ENCODE measurements around the gene HSD11B1. TPM values are rescaled to one million over a fixed set of nuclear protein-coding genes. Genes with fewer than 3 reads are reported as not detected.

HSD11B1 gene
- total RNA-seq, 2 donors from 2014 or later: 0.66 to 3.6 TPM

DNA sequence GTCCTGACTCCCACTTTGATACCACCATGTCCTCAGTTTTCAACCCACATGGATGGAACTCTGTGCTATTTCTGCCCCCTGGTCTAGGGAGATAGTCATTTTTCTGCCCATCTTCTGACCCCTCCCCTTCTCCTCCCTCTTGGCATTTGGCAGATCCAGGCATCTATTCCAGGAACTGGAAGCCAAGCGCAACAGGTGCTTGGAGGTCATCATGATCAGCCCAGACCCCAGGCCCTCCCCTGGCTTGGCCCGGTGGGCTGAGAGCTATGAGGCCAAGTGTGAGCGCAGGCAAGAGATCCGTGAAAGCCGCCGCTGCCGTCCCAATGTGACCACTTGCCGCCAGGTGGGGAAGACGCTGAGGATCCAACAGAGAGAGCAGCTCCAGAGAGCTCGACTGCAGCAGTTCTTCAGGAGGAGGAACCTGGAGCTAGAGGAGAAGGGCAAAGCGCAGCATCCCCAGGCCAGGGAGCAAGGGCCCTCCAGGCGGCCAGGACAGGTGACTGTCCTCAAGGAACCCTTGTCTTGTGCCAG is 55.2 kb downstream of the HSD11B1 start:
- no peak for TF ChIP-seq POLR2A (IDR thresholded peaks at IDR 0.05)
- TF ChIP-seq, protein P1, sequence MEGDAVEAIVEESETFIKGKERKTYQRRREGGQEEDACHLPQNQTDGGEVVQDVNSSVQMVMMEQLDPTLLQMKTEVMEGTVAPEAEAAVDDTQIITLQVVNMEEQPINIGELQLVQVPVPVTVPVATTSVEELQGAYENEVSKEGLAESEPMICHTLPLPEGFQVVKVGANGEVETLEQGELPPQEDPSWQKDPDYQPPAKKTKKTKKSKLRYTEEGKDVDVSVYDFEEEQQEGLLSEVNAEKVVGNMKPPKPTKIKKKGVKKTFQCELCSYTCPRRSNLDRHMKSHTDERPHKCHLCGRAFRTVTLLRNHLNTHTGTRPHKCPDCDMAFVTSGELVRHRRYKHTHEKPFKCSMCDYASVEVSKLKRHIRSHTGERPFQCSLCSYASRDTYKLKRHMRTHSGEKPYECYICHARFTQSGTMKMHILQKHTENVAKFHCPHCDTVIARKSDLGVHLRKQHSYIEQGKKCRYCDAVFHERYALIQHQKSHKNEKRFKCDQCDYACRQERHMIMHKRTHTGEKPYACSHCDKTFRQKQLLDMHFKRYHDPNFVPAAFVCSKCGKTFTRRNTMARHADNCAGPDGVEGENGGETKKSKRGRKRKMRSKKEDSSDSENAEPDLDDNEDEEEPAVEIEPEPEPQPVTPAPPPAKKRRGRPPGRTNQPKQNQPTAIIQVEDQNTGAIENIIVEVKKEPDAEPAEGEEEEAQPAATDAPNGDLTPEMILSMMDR (IDR thresholded peaks at IDR 0.05): no peak
- no peaks in the 10 kb centered on the region for H3K4me1 ChIP-seq
- H3K9me3 ChIP-seq: no peaks in the 10 kb centered on the region
- H3K27me3 ChIP-seq: no peaks in the 10 kb centered on the region
- H3K4me3 ChIP-seq: no peak overlapping the region
- 92 to 94% methylated on average over 10 to 12 of the region's 12 CpGs for WGBS, 2 donors
- no peak for ATAC-seq
- H3K27ac ChIP-seq: no peak overlapping the region
- no peaks in the 10 kb centered on the region for H3K36me3 ChIP-seq (replicated peaks in 1 of 2; ENCODE audit: insufficient read depth in 1 of 2, low read depth in 2 of 2)
- DNase-seq: no peak
- intact Hi-C loops (cut with DNase I): no loop called here

DNA sequence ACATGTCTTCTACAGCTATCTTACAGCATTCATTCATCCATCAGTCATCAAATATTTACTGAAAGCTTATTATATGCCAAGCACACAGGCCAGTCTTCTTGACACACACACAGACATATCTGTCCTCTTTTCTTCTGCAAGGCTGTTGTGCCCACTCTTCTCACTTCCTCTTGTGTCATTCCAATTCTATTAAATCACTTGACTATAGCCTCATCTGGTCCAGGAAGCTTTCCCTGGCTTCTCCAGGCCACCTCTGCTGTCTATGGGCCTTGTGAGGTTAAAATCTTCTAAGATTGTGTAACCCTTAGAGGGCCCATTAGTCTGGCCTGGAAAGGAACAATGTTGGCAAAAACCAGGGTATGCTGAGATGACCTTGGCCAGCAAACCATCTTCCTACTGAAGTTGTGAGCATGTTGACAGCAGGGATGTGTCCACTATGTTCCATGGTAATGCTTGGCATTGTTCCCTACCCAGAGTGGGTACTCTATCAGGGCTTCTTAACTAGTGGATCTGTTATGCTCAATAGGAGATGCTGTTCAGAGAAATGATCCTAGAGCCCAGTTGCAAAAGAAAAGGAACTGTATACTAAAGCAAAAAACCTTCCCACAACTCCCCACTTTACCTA is 56.5 kb downstream of the HSD11B1 start:
- intact Hi-C loops (cut with DNase I): no loop called here
- ATAC-seq: no peak
- no peak for DNase-seq
- no peaks in the 10 kb centered on the region for H3K9me3 ChIP-seq
- no peaks in the 10 kb centered on the region for H3K4me1 ChIP-seq
- TF ChIP-seq, protein P1 (IDR thresholded peaks at IDR 0.05): no peak
- no peak for TF ChIP-seq POLR2A (IDR thresholded peaks at IDR 0.05)
- no peak overlapping the region for H3K4me3 ChIP-seq
- H3K27me3 ChIP-seq: no peaks in the 10 kb centered on the region
- no peaks in the 10 kb centered on the region for H3K36me3 ChIP-seq (replicated peaks in 1 of 2; ENCODE audit: insufficient read depth in 1 of 2, low read depth in 2 of 2)
- no peak overlapping the region for H3K27ac ChIP-seq

DNA sequence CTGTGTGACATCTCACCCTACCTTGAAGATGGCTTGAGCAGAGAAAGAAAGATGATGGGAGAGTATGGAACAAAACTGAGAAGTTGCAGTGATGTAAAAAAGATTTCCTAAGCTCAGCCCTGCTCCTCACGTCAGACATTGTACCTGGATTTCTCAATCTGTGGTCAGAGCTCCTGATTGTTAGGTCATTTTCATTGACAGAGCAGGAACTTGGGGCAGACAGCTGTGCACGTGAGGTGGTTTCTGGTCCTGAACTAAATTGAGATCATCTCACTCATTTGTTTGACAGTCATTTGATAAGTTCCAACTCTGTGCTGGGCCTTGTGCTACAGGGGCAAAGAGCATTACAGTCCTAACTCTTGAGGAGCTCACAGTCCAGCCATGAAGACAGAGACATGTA is 61.4 kb downstream of the HSD11B1 start:
- Histone ChIP-seq H3K4me1 (peaks cover 15% of the 10 kb centered on the region), H3K36me3 (replicated peaks in 1 of 2; ENCODE audit: insufficient read depth in 1 of 2, low read depth in 2 of 2) (no peaks in the 10 kb centered on the region), H3K27me3 (no peaks in the 10 kb centered on the region), H3K27ac (no peak overlapping the region), H3K9me3 (no peaks in the 10 kb centered on the region), H3K4me3 (no peak overlapping the region)
- no peak for TF ChIP-seq POLR2A (IDR thresholded peaks at IDR 0.05)
- TF ChIP-seq, protein P1 (IDR thresholded peaks at IDR 0.05): no peak
- DNase-seq (no peak), ATAC-seq (no peak)
- intact Hi-C loops (cut with DNase I): no loop called here
- WGBS, 2 donors: 40 to 48% methylated on average over 2 of the region's 2 CpGs

GRCh38 chr1:209767096-209767495 is 62.5 kb downstream of the HSD11B1 start:
- H3K4me3 ChIP-seq: no peak overlapping the region
- ATAC-seq: no peak
- no peaks in the 10 kb centered on the region for H3K9me3 ChIP-seq
- no peaks in the 10 kb centered on the region for H3K27me3 ChIP-seq
- intact Hi-C loops (cut with DNase I): no loop called here
- H3K4me1 ChIP-seq: peaks cover 15% of the 10 kb centered on the region
- no peak for DNase-seq
- TF ChIP-seq, protein P1 (IDR thresholded peaks at IDR 0.05): no peak
- no peak for TF ChIP-seq POLR2A (IDR thresholded peaks at IDR 0.05)
- H3K36me3 ChIP-seq (replicated peaks in 1 of 2; ENCODE audit: insufficient read depth in 1 of 2, low read depth in 2 of 2): no peaks in the 10 kb centered on the region
- H3K27ac ChIP-seq: no peak overlapping the region

DNA sequence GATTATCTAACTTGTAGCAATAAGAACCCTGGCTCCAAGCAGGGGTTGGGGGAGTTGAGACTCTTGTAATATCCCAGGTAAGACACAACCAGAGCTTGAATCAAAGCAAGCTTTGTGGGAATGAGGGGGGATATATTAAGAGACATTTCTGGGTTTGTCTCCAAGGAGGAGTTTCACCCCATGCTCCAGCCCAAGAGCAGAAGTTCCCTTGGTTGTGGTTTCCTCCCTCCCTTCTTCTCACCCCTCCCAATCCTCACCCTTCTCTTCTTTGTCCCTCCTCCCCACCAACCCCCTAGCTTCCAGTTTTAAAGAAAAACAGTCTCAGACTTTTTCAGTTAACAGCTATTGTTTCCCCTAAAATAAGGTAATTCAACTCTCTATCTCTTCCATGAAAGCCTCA is 63.1 kb downstream of the HSD11B1 start:
- H3K4me1 ChIP-seq: peaks cover 15% of the 10 kb centered on the region
- TF ChIP-seq POLR2A (IDR thresholded peaks at IDR 0.05): no peak
- TF ChIP-seq, protein P1 (IDR thresholded peaks at IDR 0.05): no peak
- no peaks in the 10 kb centered on the region for H3K9me3 ChIP-seq
- intact Hi-C loops (cut with DNase I): no loop called here
- H3K4me3 ChIP-seq: no peak overlapping the region
- H3K36me3 ChIP-seq (replicated peaks in 1 of 2; ENCODE audit: insufficient read depth in 1 of 2, low read depth in 2 of 2): no peaks in the 10 kb centered on the region
- H3K27me3 ChIP-seq: no peaks in the 10 kb centered on the region
- DNase-seq (no peak), ATAC-seq (no peak)
- H3K27ac ChIP-seq: no peak overlapping the region

All from body of pancreas (tissue), 4 donors.